ENCODE data around the gene PAIP2B.

DNA sequence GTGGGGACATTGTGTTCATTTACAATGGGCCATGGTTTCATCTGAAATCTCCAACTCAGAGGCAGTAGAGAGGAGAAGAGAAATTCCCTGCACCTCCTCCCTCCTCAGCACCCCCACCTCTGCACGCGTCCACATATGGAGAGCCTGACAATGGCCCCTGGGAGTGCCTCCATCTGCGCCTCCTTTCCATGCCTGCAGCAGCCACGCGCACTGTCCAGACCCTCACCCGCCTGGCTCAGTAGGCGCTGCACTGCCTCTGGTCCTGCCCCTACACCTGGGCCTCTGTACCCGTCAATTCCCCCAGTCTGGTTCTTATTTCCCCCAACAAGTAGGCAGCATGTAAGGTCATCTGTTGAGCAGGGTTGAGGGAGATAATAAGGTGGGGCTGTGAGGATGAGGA lies 72.6 kb downstream of the PAIP2B start:
- TF ChIP-seq POLR2A (IDR thresholded peaks at IDR 0.05; ENCODE audit: low read length) (no peak), GATA1 (IDR thresholded peaks at IDR 0.05; ENCODE audit: low read depth, low read length) (no peak)

All from erythroblast (primary cell).